Osteocyte (in vitro differentiated cells): ENCODE measurements around the gene CDH20. TPM values are rescaled to one million over a fixed set of nuclear protein-coding genes. Genes with fewer than 3 reads are reported as not detected.
A peak's percentile ranks its signal among the peaks of the same experiment; 100 is the strongest.

Source experiments
- DNase-seq: peaks from one replicate; pipeline ENCODE4 v3.0.0; 2021; ENCODE audit warnings: mixed read lengths; ENCODE audit not compliant: unreplicated experiment; ENCODE audit errors: extremely low spot score
- H3K27ac Mint-ChIP-seq: one replicate; pipeline ENCODE4 v1.8.0; 2021; ENCODE audit warnings: mild to moderate bottlenecking, mixed read lengths; ENCODE audit not compliant: unreplicated experiment
- H3K27me3 Mint-ChIP-seq: one replicate; pipeline ENCODE4 v1.8.0; 2021; ENCODE audit warnings: mixed read lengths; ENCODE audit not compliant: unreplicated experiment
- H3K36me3 Mint-ChIP-seq: one replicate; pipeline ENCODE4 v1.8.0; 2021; ENCODE audit warnings: mixed read lengths; ENCODE audit not compliant: unreplicated experiment
- H3K4me1 Mint-ChIP-seq: one replicate; pipeline ENCODE4 v1.8.0; 2021; ENCODE audit warnings: mixed read lengths; ENCODE audit not compliant: unreplicated experiment
- H3K4me3 Mint-ChIP-seq: one replicate; pipeline ENCODE4 v1.8.0; 2021; ENCODE audit warnings: mild to moderate bottlenecking, moderate library complexity, mixed read lengths; ENCODE audit not compliant: unreplicated experiment
- H3K9me3 Mint-ChIP-seq: one replicate; pipeline ENCODE4 v1.8.0; 2021; ENCODE audit warnings: mixed read lengths; ENCODE audit not compliant: unreplicated experiment
- CTCF ChIP-seq: fragments of 200-600 bp; sonication (generic); IDR thresholded peaks from 2 replicates; pipeline ENCODE4 v1.5.0; 2021; ENCODE audit warnings: antibody characterized with exemption, mild to moderate bottlenecking, moderate library complexity
- total RNA-seq: library from RNA; stranded (reverse); gene quantifications from 2 replicates; pipeline ENCODE4 v1.2.1, GENCODE V29; 2021

The CDH20 gene
- total RNA-seq, 1 donor from 2014 or later = not detected

GRCh38 chr18:61398961-61399705, 65.9 kb downstream of the CDH20 start:
- TF ChIP-seq CTCF = no peak
- Mint-ChIP-seq H3K27ac (peak overlapping the region; percentile 91), H3K36me3 (no peaks in the 10 kb centered on the region), H3K9me3 (no peaks in the 10 kb centered on the region), H3K4me1 (peaks cover 44% of the 10 kb centered on the region), H3K27me3 (no peaks in the 10 kb centered on the region), H3K4me3 (peak overlapping the region; percentile 11)
- DNase-seq = no peak

GRCh38 chr18:61400016-61400635, 66.9 kb downstream of the CDH20 start:
- H3K9me3 Mint-ChIP-seq = no peaks in the 10 kb centered on the region
- no peak for DNase-seq
- no peaks in the 10 kb centered on the region for H3K27me3 Mint-ChIP-seq
- no peak for TF ChIP-seq CTCF
- peaks cover 44% of the 10 kb centered on the region for H3K4me1 Mint-ChIP-seq
- H3K4me3 Mint-ChIP-seq = no peak overlapping the region
- H3K27ac Mint-ChIP-seq = peak overlapping the region; percentile 91
- no peaks in the 10 kb centered on the region for H3K36me3 Mint-ChIP-seq

GRCh38 chr18:61400716-61401115, 67.5 kb downstream of the CDH20 start:
- Mint-ChIP-seq H3K27ac (peak overlapping the region; percentile 40), H3K36me3 (no peaks in the 10 kb centered on the region), H3K4me3 (no peak overlapping the region), H3K4me1 (peaks cover 44% of the 10 kb centered on the region), H3K27me3 (no peaks in the 10 kb centered on the region), H3K9me3 (no peaks in the 10 kb centered on the region)
- DNase-seq = no peak
- no peak for TF ChIP-seq CTCF

- DNase-seq = no peak
- H3K27ac Mint-ChIP-seq = no peak overlapping the region
- no peaks in the 10 kb centered on the region for H3K9me3 Mint-ChIP-seq
- no peak overlapping the region for H3K4me3 Mint-ChIP-seq
- no peaks in the 10 kb centered on the region for H3K36me3 Mint-ChIP-seq
- H3K27me3 Mint-ChIP-seq = peaks cover 3% of the 10 kb centered on the region
- H3K4me1 Mint-ChIP-seq = peaks cover 44% of the 10 kb centered on the region
- TF ChIP-seq CTCF = no peak
These were observed 69.5 kb downstream of the CDH20 start for GRCh38 chr18:61402726-61403125.

GRCh38 chr18:61413396-61413795, 80.2 kb downstream of the CDH20 start:
- Mint-ChIP-seq H3K4me1 (no peaks in the 10 kb centered on the region), H3K9me3 (no peaks in the 10 kb centered on the region), H3K36me3 (no peaks in the 10 kb centered on the region), H3K27me3 (peaks cover 3% of the 10 kb centered on the region), H3K27ac (no peak overlapping the region), H3K4me3 (no peak overlapping the region)
- TF ChIP-seq CTCF = no peak
- no peak for DNase-seq
